Ecto neural progenitor cell (in vitro differentiated cells): Measurements from ENCODE around the gene RNU6-1.

Experiments used
- DNase-seq: peaks from one replicate; pipeline ENCODE4 v3.0.0-alpha.2; 2018; ENCODE audit warnings: low spot score

RNU6-1 gene

GRCh38 chr15:67839929-67840748, at the start of gene RNU6-1:
TSS of gene RNU6-1 (minus strand) at chr15:67840045.
- DNase-seq, result peak; percentile 92

GRCh38 chr15:67887776-67888175, 47.9 kb upstream of the RNU6-1 start:
- DNase-seq, result no peak

- no peak for DNase-seq
Measured at GRCh38 chr15:67885861-67886260, 46.0 kb upstream of the RNU6-1 start.

- no peak for DNase-seq
Measured at GRCh38 chr15:67885175-67885523, 45.3 kb upstream of the RNU6-1 start.

- peak; percentile 85 for DNase-seq
Measured at GRCh38 chr15:67884514-67885174, 44.8 kb upstream of the RNU6-1 start.

GRCh38 chr15:67884009-67884408, 44.2 kb upstream of the RNU6-1 start:
- no peak for DNase-seq

- no peak for DNase-seq
Measured at GRCh38 chr15:67883234-67883773, 43.5 kb upstream of the RNU6-1 start.

GRCh38 chr15:67882487-67883233, 42.8 kb upstream of the RNU6-1 start:
- DNase-seq, result no peak

- DNase-seq, result no peak
Measured at GRCh38 chr15:67880651-67881182, 40.9 kb upstream of the RNU6-1 start.

- DNase-seq, result peak; percentile 8
Measured at GRCh38 chr15:67879440-67880129, 39.7 kb upstream of the RNU6-1 start.

- DNase-seq, result peak; percentile 20
Measured at GRCh38 chr15:67878712-67879206, 38.9 kb upstream of the RNU6-1 start.

- DNase-seq, result peak; percentile 7
Measured at GRCh38 chr15:67873777-67874176, 33.9 kb upstream of the RNU6-1 start.

- no peak for DNase-seq
Measured at GRCh38 chr15:67870868-67871408, 31.1 kb upstream of the RNU6-1 start.

GRCh38 chr15:67869701-67870100, 29.9 kb upstream of the RNU6-1 start:
- DNase-seq, result peak; percentile 5

- no peak for DNase-seq
Measured at GRCh38 chr15:67865766-67866165, 25.9 kb upstream of the RNU6-1 start.

GRCh38 chr15:67865331-67865730, 25.5 kb upstream of the RNU6-1 start:
- no peak for DNase-seq

GRCh38 chr15:67863442-67863987, 23.7 kb upstream of the RNU6-1 start:
- DNase-seq, result peak; percentile 91

- DNase-seq, result no peak
Measured at GRCh38 chr15:67862750-67863441, 23.1 kb upstream of the RNU6-1 start.

GRCh38 chr15:67861983-67862382, 22.1 kb upstream of the RNU6-1 start:
- DNase-seq, result no peak

GRCh38 chr15:67859331-67859946, 19.6 kb upstream of the RNU6-1 start:
- DNase-seq, result no peak
